ENCODE results near the gene SLITRK5. TPM values are rescaled to one million over a fixed set of nuclear protein-coding genes. Genes with fewer than 3 reads are reported as not detected.

SLITRK5 gene, protein sequence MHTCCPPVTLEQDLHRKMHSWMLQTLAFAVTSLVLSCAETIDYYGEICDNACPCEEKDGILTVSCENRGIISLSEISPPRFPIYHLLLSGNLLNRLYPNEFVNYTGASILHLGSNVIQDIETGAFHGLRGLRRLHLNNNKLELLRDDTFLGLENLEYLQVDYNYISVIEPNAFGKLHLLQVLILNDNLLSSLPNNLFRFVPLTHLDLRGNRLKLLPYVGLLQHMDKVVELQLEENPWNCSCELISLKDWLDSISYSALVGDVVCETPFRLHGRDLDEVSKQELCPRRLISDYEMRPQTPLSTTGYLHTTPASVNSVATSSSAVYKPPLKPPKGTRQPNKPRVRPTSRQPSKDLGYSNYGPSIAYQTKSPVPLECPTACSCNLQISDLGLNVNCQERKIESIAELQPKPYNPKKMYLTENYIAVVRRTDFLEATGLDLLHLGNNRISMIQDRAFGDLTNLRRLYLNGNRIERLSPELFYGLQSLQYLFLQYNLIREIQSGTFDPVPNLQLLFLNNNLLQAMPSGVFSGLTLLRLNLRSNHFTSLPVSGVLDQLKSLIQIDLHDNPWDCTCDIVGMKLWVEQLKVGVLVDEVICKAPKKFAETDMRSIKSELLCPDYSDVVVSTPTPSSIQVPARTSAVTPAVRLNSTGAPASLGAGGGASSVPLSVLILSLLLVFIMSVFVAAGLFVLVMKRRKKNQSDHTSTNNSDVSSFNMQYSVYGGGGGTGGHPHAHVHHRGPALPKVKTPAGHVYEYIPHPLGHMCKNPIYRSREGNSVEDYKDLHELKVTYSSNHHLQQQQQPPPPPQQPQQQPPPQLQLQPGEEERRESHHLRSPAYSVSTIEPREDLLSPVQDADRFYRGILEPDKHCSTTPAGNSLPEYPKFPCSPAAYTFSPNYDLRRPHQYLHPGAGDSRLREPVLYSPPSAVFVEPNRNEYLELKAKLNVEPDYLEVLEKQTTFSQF
- 0.09 TPM in 2 replicates for total RNA-seq (2021)
- long read RNA-seq: 0 reads

DNA sequence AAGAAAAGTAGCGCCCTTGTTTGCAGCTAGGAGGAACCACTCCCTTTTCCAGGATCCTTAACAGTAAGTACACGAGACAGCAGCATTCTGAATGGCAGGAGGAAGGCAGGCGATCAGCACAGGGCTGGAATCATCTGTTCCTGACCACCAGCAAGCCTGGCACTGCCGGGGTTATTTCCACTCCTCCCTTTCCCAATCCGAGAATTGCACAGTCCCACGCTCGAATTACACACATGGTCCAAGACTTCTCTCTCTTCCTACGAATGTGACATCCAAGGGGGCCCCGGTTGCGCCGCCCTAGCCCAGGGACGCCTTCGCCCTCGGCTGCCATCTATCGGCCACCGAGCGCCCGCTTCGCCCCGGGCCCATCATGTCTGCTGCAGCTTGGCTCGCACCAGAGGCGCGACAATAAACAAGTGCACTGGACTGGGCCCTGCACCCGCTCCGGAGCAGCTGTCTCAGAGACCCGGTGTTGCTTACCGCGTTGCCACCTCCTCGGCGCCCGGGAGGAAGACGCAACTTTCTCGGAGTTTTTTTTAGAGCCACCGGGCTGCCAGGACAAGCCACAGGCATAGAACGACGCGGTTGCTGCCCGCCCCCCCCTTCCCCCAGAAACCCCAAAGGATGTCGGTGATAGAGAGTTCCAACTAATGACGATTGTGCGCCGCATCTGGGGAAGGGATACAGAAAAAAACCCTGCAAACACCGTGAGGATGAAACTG is at the start of gene SLITRK5:
SLITRK5 (plus strand) TSS at position 341 of the 722 bp plus-strand sequence. CDS start 4,018 bp downstream, outside the sequence.
- no peak within 1 kb of the TSS; the same call in 1 of the 2 replicates for H3K14ac ChIP-seq (ENCODE audit: insufficient read depth, low read length)

More for the DNA sequence above, at the start of gene SLITRK5:
- DNase-seq: peak; percentile 88
- peak; percentile 94 for TF ChIP-seq CTCF (conservative IDR thresholded peaks at IDR 0.05)
- Histone ChIP-seq H3K27ac (ENCODE audit: insufficient read length, low read depth, low read length) (no peak within 1 kb of the TSS), H3K9ac (ENCODE audit: extremely low read depth, insufficient read length, low read length) (no peak within 1 kb of the TSS), H3K4me2 (ENCODE audit: insufficient read depth, insufficient read length, low read length) (peak within 1 kb of the TSS; percentile 93), H3K56ac (ENCODE audit: insufficient read length, low read depth, low read length) (no peak within 1 kb of the TSS), H4K8ac (replicated peaks; ENCODE audit: insufficient read length, low read depth, low read length) (no peak within 1 kb of the TSS), H3K23ac (ENCODE audit: insufficient read length, low read depth, low read length) (no peak within 1 kb of the TSS), H2AK5ac (ENCODE audit: insufficient read length, low read length) (no peak within 1 kb of the TSS), H2BK120ac (ENCODE audit: low read depth, low read length, poor library complexity, severe bottlenecking) (no peak within 1 kb of the TSS), H4K91ac (ENCODE audit: insufficient read length, low read depth, low read length) (no peak within 1 kb of the TSS), H3K23me2 (ENCODE audit: insufficient read length, low read depth, low read length, poor library complexity, severe bottlenecking) (peaks cover 28% of the 10 kb centered on the region), H3K4ac (ENCODE audit: low read depth, low read length) (no peak within 1 kb of the TSS), H3K79me1 (ENCODE audit: insufficient read depth, low read depth, low read length, poor library complexity, severe bottlenecking) (no peaks in the 10 kb centered on the region), H3T11ph (ENCODE audit: low read length) (no peak within 1 kb of the TSS), H3K18ac (ENCODE audit: insufficient read length, low read depth, low read length) (no peak within 1 kb of the TSS), H2BK20ac (ENCODE audit: low read depth, low read length, poor library complexity, severe bottlenecking) (no peak within 1 kb of the TSS), H4K20me1 (ENCODE audit: control insufficient read depth, insufficient read depth, insufficient read length) (no peaks in the 10 kb centered on the region), H2AFZ (ENCODE audit: low read length) (peak within 1 kb of the TSS; percentile 34), H2BK15ac (ENCODE audit: low read depth, low read length) (no peak within 1 kb of the TSS), H3K9me3 (ENCODE audit: control insufficient read depth, low read depth, low read length) (no peaks in the 10 kb centered on the region), H3K27me3 (ENCODE audit: insufficient read depth, low read length) (peaks cover 28% of the 10 kb centered on the region), H3K79me2 (ENCODE audit: insufficient read depth, low read length) (no peaks in the 10 kb centered on the region), H4K5ac (ENCODE audit: insufficient read length, low read depth, low read length) (no peak within 1 kb of the TSS), H2BK5ac (ENCODE audit: insufficient read length, low read length) (no peak within 1 kb of the TSS), H2BK12ac (ENCODE audit: insufficient read length, low read depth, low read length) (no peak within 1 kb of the TSS), H3K4me1 (ENCODE audit: insufficient read depth, low read length) (peaks cover 5% of the 10 kb centered on the region)
- H3K4me1 Mint-ChIP-seq: peaks cover 25 to 36% of the 10 kb centered on the region in 2 experiments
- H3K27me3 Mint-ChIP-seq (ENCODE audit: low read depth): peaks cover 55% of the 10 kb centered on the region
- H3K9me3 Mint-ChIP-seq: peaks cover 0 to under 1% of the 10 kb centered on the region in 2 experiments; a peak in 3 of 5 replicates
- WGBS (ENCODE audit: extremely low coverage, insufficient read length, low lambda C conversion rate): no CpG with 5 or more reads among the region's 43 CpGs
- peak within 1 kb of the TSS in 1 of 3 experiments; percentile 97; a peak in 1 of 7 replicates for H3K27ac Mint-ChIP-seq
- H3K36me3 Mint-ChIP-seq (ENCODE audit: insufficient read depth in 1 of 3, low read depth in 3 of 3): peaks cover 0 to 7% (median 0%) of the 10 kb centered on the region in 3 experiments; a peak in 3 of 7 replicates
- H3K4me3 Mint-ChIP-seq: peak within 1 kb of the TSS; percentile 78 to 97

Measured in H9 (cell line).